ENCODE data around the gene SEMA4D.
A peak's percentile ranks its signal among the peaks of the same experiment; 100 is the strongest.

Gene SEMA4D

DNA sequence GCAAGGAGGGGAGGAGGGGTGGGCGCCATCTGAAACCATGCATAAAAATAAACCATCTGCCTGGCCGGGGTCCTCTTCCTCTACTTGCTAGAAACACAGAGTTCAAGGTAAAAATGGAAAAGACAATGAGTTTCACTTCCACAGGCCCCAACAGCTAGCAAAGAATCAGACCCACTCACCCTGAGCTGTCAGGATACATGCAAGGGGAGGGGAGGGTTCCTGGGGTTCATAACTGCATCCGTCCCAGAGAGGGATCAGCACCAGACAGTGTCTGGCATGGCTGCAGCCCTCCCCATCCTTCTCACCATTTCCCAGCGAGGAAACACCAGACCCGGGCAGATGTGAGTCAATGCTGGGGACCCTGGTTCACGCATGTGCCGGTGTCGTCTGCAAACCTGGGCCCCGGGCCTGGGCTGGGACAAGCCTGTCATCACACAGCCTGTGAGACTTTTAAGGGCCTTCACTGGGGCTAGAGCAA is 55.4 kb downstream of the SEMA4D start:
- DNase-seq: no peak

DNA sequence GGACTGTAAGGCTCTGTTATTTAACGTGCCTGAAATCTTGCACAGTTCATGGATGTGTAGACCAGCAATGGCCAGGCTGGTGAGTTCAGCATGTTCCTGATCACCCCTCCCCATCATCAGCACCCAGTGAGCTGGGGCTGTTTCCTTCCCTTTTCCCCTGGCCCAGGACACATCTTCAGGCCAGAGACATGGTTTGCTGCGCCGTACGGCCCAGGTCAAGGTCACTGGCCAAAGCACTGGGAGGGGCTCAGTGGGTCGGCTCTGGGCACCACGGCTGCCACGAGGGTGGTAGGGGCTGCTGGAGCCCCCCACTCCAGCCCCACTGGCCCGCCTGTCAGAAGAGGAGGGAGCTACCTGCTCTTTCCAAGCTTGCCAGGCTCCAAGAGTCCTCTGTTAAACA is 55.9 kb downstream of the SEMA4D start:
- DNase-seq: no peak

DNA sequence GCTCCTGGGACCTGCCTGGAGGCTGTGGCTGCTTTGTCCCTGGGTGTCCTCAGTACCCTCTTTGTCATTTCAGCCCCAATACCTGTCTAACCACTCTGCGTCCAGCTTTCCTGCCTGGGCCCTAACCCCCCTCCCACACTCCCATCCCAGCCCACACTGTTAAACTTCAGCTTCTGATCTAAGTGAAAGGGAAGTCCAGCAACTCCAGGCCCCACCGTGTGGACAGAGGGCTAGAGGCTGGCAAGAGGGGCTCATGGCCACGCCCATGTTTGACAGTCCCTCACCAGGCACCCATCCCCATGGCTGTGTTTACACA is 56.3 kb downstream of the SEMA4D start:
- no peak for DNase-seq

DNA sequence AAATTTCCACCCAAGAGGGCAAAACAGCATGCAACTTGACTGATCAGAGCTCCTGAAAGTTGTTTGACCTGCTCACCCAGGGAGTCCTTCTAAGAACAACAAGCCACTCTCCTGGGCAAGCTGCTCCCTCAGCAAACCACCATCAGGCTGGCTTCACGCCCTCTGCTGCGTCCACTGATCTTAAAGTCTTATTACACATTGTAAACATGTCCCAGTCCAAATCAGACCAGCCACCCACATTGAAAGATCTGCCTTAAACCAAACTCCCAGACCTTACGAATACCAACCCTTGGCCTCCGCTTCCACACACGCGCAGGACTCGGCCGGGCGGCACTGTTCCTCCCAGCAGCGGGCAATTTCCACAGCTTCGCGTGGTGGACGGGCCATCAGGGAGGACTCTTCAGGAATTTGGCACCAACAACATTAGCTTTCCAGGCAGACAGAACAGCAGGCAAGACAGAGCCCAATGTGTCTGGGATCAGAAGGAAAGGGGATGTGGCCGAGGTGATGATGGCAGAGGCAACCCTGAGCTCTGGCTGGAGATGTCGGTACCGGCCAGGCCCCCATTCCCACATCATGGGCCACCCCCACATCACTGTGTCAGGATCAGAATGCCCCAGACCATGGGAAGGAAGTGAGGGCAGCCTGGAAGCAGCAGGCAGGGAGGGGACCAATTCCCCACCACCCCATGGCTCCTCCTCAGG is 56.8 kb downstream of the SEMA4D start:
- DNase-seq: no peak

DNA sequence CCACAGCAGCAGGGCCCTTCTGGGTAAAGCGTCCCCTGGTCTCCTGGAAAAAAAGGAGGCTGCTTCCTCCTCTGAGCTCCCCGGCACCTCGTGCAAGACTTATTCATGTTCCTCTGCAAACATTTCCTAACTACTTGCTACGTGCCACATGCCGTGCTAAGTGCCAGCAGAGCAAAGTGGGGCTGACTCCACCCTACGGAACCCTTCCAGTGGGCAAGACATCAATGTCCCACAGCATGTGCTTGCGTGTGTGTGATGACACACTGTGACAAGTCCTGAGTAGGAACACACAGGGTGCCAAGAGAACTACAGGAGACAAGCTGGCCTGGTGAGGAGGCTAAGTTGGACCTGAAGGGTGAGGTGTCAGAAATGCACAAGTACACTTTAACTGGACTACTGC is 57.4 kb downstream of the SEMA4D start:
- DNase-seq: no peak

DNA sequence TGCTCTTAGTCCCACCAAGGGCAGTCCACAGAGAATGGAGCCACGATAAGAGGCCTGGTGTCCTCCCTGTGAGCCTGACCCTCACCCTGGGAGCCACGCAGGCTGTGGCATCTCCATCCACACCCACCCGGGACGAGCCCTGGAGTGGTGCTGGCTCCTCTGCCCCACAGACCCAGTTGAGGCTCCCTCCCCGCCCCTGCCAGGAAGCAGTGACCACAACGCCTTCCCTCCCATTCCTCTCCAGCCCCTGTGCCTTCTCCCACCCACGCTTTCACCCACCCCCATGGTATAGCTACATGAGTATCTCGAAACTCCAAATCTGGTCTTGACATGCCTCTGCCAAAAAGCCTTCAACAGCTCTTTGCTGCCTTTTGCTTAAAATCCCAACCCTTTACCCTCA is 57.9 kb downstream of the SEMA4D start:
- DNase-seq: no peak

DNA sequence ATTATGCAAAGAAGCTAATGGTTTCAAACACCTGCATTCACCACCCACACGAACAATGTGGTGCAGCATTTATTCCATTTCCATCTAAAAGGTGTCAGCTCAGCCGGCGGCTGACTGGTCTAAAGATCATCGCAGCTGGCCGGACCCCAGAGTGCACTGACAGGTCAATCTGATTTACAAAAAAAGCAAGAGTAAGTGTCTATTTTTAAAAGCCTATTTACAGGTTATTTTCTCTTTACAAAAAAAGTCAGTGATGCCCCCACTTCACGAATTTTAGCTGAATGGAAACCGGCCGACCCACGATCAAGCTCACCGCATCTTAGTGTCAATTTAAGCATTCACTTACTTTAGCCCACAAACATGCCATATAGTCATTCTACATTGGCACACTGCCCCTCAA is 58.3 kb downstream of the SEMA4D start:
- DNase-seq: no peak

DNA sequence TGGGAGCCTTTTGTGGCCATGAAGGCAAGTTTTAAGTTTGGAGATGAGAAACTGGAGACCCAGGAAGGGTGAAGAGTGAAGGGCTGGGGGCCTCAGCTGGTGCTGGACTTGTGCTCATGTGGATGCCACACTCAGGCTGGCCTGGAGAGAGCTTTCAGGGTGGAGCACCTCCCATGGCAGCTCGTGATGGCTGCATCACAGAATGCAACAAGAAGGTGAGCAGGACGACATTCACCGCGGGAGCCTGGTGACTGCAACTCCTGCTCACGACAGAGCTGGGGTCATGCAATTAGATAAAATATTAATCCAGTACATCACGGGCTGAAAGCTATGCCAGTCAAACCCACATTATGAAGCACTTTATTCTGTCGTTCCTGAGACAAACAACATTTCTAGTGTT is 59.7 kb downstream of the SEMA4D start:
- DNase-seq: no peak

DNA sequence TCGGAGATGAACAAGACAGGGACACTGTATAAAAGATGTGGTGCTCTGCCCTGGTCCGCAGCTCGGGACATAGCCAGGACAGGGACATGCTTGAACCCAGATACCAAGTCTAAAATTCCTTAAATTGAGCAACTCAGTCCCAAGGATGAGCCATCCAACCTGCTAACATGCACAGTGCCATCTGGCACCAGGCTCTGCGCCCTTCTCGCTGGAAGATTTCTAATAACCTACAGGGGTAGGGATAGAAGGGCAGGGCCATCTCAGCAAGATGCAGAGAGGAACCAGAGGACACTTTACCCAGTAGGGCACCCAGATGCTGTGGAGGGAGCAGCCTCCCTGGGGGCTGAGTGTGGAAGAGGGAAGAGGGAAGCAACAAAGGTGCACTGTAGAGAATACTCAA is 60.1 kb downstream of the SEMA4D start:
- DNase-seq: no peak

DNA sequence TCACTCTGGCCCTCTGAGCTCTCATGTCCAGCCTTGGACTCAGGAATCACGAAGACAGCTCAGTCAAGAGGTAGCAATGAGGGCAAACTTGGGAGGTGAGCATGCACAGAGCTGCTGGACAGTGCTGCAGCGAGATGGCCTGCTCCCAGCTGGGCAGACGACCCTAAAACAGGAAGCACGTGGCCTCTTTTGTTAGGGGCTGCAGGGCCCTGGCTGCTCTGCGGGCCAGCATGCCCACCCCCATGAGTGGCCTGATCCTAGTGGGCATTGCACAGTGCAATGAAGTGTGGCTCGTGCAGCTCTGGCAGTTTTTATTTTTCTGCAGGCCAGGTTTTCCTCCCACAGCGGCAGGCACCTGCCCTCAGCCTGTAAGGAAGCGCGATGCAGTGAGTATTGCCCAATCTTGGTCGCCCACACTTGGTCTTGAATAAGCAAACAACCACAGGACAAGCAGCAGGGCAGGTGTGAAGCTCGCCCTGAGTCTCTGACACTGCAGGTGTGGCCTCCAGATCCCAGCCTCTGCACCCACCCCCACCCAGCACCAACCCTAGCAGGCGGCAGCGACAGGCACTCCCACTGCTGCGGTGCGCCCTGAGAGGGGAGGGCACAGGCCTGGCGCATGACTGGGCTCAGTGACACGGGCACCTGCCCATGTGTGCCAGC is 60.8 kb downstream of the SEMA4D start:
- no peak for DNase-seq

DNA sequence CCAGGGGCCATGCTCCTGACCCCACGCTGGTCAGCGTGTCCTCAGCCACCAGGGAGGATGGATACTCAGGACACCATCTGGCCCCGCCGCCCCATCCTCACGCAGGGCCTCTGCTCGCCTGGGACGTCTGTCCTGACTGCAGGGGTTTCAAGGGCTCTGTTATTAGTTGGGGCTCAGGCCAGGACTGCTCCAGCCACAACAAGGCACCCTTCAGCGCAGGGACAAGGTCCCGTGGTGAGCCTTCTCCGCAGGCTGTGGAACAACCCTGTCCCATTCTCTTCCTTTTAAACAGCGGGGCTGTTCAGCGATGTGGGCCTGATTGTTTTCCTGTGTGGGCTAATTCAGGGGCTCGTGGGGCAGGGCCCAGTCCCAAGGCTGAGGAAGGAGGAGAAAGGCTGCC is 61.6 kb downstream of the SEMA4D start:
- no peak for DNase-seq

DNA sequence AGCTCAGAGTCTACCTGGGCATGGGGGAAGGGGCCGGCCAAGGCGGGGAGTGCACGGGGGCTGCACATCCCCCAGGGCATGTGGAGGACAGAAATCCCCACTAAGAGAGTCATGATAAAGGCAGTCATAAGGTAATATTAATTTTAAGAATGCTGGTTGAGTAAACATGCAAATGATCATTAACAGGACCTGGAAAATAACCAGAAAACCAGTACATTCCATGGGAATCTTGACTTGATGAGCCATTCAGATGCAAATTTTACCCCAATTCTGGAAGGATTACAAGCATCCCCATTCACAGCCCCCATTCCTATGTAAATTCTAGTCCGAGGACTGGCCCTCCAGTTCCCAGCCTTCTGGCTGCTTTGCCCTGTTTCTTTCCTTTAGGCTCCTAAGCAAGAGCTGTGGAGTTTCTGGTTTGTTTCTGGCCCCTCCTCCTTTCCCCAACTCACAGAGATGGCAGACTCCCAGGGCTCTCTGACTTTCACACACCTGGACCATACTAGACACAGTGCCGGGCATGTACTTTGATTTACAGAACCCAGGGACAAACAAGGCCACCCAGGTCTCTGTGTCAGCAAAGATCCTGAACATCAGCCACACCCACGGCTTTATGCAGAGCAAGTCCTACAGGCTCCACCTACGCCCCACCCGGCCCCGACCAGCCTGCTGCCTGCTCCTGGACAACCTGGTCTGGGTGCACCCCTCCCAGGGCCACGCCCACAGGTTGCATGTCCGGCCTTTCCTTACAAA is 62.7 kb downstream of the SEMA4D start:
- no peak for DNase-seq

DNA sequence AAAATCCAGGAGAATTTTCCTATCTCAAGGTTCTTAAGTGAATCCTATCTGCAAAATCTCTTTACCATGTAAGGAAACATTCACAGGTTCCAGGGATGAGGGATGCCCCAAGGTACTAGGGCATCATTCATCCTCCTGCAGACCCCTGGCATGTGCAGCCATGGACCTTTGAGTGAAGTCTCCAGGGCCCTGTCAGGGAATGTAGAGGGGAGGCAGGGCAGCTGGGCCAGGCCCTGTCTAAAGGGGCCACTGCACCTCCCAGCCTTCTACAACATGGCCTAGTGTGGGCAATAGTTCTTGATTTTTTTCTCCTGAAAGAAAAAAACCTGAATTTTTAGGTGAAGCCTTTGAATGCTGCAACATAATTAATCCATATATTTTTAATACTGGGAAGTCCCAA is 63.3 kb downstream of the SEMA4D start:
- no peak for DNase-seq

DNA sequence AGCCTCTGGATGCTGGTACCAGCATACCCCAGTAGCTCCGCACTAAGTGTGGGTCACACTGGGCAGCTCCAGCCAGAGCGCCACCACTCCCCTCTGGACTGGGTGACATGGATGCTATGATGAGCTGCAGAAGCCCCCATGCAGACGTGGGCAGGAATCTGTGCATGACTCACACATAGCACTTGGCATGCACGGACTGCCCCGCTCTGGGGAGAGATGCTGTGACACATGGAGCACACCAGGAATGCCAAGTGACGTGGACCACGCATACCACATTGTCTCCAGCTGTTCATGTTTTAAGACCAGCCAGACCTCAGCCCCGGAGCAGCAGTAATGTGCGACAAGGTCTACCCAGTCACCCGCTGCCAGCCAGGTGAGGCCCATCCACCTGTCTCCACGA is 64.1 kb downstream of the SEMA4D start:
- DNase-seq: peak; percentile 67

DNA sequence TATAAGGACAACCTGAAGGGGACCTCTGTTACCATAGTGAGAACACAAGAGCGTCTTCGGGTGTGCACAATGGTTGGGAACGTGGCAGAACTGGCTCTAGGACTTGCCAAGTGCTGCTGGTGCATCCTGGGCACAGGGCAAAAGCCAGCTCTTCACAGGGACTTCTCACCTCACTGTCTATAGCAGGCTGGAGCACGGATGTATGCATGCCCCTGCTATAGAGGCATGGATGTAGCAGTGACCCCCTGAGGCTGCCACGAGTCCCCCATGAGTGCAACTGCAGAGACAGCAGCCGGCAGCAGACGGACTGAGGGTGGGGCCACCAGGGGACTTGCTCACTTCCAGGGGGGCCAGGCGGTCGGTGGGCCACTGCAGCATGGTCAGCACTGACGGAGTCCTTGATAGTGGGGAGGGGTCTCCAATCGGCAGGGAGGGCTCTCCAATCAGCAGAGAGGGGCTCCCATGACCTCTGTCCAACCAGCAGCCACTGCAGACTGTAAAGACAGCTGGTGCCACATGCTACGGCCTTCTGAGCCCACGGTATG is 64.9 kb downstream of the SEMA4D start:
- DNase-seq: no peak

DNA sequence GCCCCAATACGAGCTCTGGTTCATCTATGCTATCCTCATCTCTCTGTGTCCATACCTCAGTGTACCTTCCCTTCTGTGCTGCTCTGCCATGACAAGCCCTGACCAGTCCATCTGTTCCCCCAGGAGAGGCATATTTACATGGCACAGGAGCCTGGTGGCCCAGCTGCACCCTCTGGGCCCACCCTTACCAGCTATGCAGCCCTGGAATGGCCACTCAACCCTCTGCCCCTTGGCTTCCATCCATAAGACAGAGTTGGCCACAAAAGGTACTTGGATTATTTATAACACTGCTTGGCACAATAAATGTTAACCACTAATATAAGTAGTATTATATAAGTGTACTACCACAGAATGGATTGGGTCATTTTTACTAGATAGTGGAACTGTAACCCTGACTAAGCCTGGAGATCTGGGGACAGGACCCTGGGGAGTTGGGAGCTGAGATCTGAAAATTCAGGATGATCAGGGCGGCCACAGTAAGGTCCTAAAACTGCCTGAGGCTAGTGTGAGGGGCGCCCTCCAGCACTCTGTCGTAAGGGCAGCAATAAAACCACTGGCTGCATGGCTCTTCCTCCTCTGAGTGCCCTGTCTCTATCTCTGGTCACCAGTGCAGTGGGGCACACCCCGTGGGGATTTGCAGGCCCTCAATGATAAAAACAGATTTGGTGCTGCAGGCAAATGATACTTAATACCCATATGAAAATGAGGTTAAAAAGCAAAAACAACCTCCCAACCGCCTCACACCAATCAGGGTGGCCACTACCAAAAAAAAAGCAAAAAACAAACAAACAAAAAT is 65.8 kb downstream of the SEMA4D start:
- no peak for DNase-seq

DNA sequence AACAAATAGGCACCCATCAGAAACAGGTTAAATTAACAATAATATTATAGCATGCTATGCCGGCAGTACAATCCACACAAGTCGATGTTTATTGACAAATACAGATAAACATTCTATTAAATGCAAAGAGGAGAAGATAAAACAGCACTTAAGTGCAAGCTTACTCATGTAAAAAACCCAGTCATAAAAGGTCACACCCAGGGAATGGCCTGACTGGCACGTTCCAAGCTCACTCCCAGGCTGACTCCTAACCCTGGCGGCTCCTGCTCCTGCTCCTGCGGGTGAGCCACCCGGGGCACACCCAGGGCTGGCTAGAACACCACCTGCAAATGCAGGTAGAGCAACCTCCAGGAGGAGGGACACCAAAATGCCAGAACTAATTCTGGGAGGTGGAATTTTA is 66.9 kb downstream of the SEMA4D start:
- DNase-seq: no peak

DNA sequence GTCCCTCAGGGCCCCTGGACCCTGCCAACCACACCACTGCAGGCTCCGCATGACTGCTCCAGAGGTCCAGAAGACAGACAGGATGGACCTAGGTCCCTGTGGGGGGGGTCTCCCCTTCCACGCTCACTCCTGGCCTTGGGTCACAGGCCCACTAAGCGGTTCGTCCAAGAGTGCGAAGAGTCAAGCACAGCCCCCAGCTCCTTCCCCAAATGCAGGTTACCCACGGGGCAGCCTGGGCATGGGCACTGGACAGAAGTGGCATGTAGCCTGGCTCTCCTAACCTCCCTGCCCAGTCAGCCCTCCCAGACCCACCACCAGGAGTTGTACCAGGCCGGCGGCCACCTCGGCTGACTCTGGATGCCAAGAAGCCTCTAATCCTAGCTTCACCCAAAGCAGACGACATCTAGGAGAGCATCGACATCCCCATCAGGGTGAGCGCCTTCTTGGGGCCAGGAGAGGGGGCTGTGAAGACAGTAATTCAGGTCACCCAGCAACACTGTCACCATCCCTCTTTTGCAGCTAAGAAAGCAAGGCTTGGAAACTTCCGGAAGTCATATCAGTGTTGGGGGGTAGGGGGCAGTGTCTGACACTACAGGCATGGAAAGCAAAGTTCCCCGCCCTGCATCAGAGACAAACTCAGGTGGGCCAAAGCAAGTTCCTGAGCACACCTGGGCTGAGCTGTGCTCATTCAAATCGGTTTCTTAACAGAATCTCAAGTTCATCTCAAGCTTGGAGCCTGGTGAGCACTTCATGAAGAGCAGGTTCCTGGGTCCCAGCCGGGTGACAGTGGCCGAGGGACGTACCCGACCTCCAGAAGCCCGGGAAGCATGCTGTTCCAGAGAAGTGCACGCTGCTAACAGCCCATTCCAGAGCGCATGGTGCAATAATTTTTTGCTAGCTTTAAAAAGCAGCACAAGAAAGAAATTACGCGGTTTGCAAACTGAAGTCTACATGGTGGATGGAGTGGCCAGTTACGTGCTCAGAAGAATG is 68.7 kb downstream of the SEMA4D start:
- DNase-seq: no peak

DNA sequence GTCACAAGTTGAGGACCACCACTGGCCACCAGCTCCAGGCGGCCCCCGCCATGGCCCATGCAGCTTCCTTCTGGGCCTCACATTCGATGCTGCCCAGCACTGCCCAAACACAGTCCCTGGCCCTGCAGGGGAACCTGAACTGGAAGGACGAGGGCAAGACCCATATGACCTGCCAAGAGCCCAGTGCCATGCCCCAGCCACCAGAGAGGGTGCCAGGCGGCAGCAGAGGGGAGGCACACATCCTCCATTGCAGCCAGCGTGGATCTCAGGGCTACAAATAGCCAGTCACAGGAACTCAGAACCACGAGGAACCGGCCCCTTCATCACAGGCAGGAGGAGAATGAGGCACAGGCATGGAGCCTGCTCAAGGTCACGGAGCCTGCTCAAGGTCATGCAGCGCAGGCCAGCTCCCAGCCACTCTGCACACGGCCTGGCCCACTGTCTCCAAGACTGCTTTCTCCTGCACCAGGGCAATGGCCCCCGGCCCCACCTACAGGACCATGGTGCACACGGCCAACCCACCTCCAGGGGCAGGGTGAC is 69.6 kb downstream of the SEMA4D start:
- DNase-seq: no peak

DNA sequence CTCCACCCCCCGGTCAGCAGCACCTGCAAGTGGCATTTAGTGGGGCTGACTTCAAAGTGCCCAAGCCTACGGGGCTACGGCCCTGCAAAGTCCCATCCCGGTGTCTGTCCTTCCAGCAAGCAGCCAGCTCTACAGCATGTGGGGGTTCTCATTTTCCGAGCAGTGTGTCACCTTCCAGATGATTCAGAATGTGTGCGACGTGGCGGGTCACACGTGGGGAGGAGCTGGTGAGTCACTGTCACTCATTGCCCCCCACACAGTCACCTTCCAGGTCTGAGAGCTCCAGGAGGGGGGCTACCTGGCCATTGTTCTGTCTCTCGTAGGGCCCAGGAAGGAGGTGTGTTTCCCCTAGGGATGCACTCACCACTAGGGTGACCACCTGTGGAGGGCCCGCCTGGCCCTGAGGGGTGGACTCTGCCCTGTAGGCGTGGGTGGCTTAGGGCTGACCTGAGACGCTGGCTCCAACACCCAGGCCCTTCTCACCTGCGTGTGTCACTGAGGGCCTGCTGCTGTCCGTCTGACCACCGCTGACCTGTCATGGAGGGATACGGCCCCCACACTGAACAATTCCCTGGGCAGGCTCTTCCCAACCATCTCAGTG is 70.2 kb downstream of the SEMA4D start:
- DNase-seq: no peak

DNA sequence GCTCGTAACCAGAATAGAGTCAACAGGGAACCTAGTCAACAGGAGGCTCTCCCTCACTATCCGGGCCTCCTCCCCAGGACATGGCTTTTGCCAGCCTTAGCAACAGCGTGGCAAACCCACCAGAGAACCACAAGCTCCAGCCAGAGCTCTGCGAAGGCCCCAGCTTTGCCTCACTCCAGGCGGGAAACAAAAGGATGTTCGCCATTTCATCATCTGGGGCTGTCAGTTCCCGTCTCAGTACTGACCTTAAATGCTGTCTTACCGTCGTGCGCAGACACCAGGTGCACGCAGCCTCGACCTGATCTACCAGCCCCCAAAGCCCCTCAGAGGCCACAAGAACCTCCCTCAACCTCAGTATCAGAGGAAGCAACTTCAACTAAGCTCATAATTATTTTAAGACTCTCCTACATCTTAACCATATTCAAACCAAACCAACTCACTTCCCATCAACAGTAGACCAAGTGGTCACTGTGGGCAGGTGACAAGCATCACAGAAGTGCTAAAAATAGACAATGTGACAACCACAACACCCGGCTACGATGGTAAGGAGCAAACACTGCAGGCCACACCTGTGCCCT is 71.4 kb downstream of the SEMA4D start:
- DNase-seq: no peak
